Stomach (tissue), 4 donors: ENCODE results near the gene ELF1.

ENCODE experiments used
- POLR2A ChIP-seq, 4 donors: fragments of 450-650 bp; IDR thresholded peaks; one replicate each; pipeline ENCODE4 v1.6.1; 2016; ENCODE audit warnings: antibody characterized with exemption in 4 of 4, control low read depth in 2 of 4, mild to moderate bottlenecking in 1 of 4, moderate library complexity in 1 of 4
- POLR2AphosphoS5 ChIP-seq, 3 donors: sonication (generic); formaldehyde crosslinking; IDR thresholded peaks; one replicate each; pipeline ENCODE4 v1.6.1; 2016; ENCODE audit warnings: antibody characterized with exemption in 3 of 3
- TF ChIP-seq, protein P1 (sequence below), 7 experiments: fragments of 450-650 bp in 4 of 7; fragments of 200-600 bp in 3 of 7; sonication (generic) in 3 of 7; IDR thresholded peaks; one replicate each; pipeline ENCODE4 v1.5.1; 2016 to 2019; ENCODE audit warnings: antibody characterized with exemption in 7 of 7, control low read depth in 2 of 7, mild to moderate bottlenecking in 1 of 7

DNA sequence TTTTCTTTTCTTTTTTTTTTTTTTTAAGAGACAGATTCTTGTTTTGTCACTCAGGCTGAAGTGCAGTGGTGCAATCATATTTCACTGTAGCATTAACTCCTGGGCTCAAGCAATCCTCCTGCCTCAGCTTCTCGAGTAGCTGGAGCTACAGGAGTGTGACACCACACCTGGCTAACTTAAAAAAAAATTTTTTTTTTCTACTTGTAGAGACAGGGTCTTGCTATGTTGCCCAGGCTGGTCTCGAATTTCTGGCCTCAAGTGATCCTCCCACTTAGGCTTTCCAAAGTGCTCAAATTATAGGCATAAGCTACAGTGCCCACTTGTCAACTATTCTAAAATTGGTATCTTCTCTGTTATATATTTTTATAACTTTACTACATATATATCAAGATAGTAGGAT is 6.6 kb downstream of the ELF1 start:
- TF ChIP-seq, protein P1, sequence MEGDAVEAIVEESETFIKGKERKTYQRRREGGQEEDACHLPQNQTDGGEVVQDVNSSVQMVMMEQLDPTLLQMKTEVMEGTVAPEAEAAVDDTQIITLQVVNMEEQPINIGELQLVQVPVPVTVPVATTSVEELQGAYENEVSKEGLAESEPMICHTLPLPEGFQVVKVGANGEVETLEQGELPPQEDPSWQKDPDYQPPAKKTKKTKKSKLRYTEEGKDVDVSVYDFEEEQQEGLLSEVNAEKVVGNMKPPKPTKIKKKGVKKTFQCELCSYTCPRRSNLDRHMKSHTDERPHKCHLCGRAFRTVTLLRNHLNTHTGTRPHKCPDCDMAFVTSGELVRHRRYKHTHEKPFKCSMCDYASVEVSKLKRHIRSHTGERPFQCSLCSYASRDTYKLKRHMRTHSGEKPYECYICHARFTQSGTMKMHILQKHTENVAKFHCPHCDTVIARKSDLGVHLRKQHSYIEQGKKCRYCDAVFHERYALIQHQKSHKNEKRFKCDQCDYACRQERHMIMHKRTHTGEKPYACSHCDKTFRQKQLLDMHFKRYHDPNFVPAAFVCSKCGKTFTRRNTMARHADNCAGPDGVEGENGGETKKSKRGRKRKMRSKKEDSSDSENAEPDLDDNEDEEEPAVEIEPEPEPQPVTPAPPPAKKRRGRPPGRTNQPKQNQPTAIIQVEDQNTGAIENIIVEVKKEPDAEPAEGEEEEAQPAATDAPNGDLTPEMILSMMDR (IDR thresholded peaks at IDR 0.05): no peak
- TF ChIP-seq POLR2A (IDR thresholded peaks at IDR 0.05) (no peak), POLR2AphosphoS5 (IDR thresholded peaks at IDR 0.05) (no peak)
